Small intestine (tissue), 7 donors: ENCODE results near the gene CROT. TPM values are rescaled to one million over a fixed set of nuclear protein-coding genes. Genes with fewer than 3 reads are reported as not detected.

Experiments used
- DNase-seq, 2 donors: peaks; one replicate each; pipeline versions ENCODE4 v3.0.0 to v3.0.0-alpha.2; 2013
- FAIRE-seq: peaks from 2 replicates; lab custom pipeline; 2012; peaks lifted over from hg19 to GRCh38; lab: Jason Lieb, UNC
- H3K27ac ChIP-seq, 3 donors: one replicate each; pipeline ENCODE4 v1.5.1; 2013; ENCODE audit warnings: low read length in 2 of 3, mild to moderate bottlenecking in 2 of 3, control low read depth in 1 of 3, inconsistent platforms in 1 of 3, low read depth in 1 of 3, moderate library complexity in 1 of 3
- H3K27me3 ChIP-seq, 3 donors: one replicate each; pipeline ENCODE4 v1.6.1; 2013; ENCODE audit warnings: low read length in 3 of 3, inconsistent platforms in 1 of 3; ENCODE audit not compliant: control insufficient read depth in 3 of 3, insufficient read depth in 3 of 3
- H3K36me3 ChIP-seq, 3 donors: one replicate each; pipeline ENCODE4 v1.6.1; 2013; ENCODE audit warnings: low read length in 3 of 3, inconsistent platforms in 1 of 3, low read depth in 1 of 3, mild to moderate bottlenecking in 1 of 3, moderate library complexity in 1 of 3; ENCODE audit not compliant: control insufficient read depth in 3 of 3, insufficient read depth in 2 of 3
- H3K4me1 ChIP-seq, 3 donors: one replicate each; pipeline ENCODE4 v1.6.1; 2013; ENCODE audit warnings: low read length in 2 of 3, inconsistent platforms in 1 of 3, low read depth in 1 of 3, mild to moderate bottlenecking in 1 of 3, moderate library complexity in 1 of 3; ENCODE audit not compliant: control insufficient read depth in 3 of 3, insufficient read depth in 2 of 3
- H3K4me3 ChIP-seq, 3 donors: one replicate each; pipeline ENCODE4 v1.5.1; 2013; ENCODE audit warnings: low read length in 3 of 3, control low read depth in 1 of 3, inconsistent platforms in 1 of 3, low read depth in 1 of 3, mild to moderate bottlenecking in 1 of 3, moderate library complexity in 1 of 3
- H3K9me3 ChIP-seq, 2 donors: one replicate each; pipeline ENCODE4 v1.6.1; 2013; ENCODE audit warnings: low read depth in 1 of 2, low read length in 1 of 2; ENCODE audit not compliant: control insufficient read depth in 2 of 2, insufficient read depth in 1 of 2
- WGBS, 3 donors: extraction: QIAGEN DNeasy Blood & Tissue Kit; methylation state at CpG; one replicate each; pipeline ENCODE4 v1.1.7; 2013; 5-methylcytosine and 5-hydroxymethylcytosine counted together
- polyA plus RNA-seq, 4 donors: library from polyadenylated mRNA; stranded (reverse) in 3 of 4; unstranded in 1 of 4; fragments of 200-250 nt in 3 of 4; fragments of 120-200 nt in 1 of 4; gene quantifications; one replicate each; pipeline versions ENCODE4 v1.2.1 to v1.2.3, GENCODE V29; 2013
- donor health status: healthy with polysubstance abuse.
- donor health status: control.
- donor health status: control.
- donor health status: Bipolar disorder and iron deficiency.
- donor health status: healthy.

The CROT gene
- polyA plus RNA-seq, 4 donors = 13.1 to 57.5 (median 38.7) TPM

GRCh38 chr7:87411186-87411585 lies 65.7 kb downstream of the CROT start:
- Histone ChIP-seq H3K9me3 (no peaks in the 10 kb centered on the region), H3K4me1 (peaks cover 0 to 8% (median 0%) of the 10 kb centered on the region in 3 donors), H3K36me3 (no peaks in the 10 kb centered on the region), H3K4me3 (no peak overlapping the region), H3K27me3 (no peaks in the 10 kb centered on the region), H3K27ac (no peak overlapping the region)
- DNase-seq = no peak
- 95 to 97% (median 96%) methylated on average over 1 of the region's 1 CpG for WGBS, 3 donors
- FAIRE-seq = no peak

GRCh38 chr7:87413029-87413428 lies 67.6 kb downstream of the CROT start:
- FAIRE-seq = no peak
- 85 to 92% (median 89%) methylated on average over 1 of the region's 1 CpG for WGBS, 3 donors
- Histone ChIP-seq H3K4me3 (no peak overlapping the region), H3K4me1 (peaks cover 0 to 11% (median 0%) of the 10 kb centered on the region in 3 donors), H3K9me3 (no peaks in the 10 kb centered on the region), H3K27ac (no peak overlapping the region), H3K36me3 (no peaks in the 10 kb centered on the region), H3K27me3 (no peaks in the 10 kb centered on the region)
- DNase-seq = no peak

GRCh38 chr7:87413951-87414793 lies 68.7 kb downstream of the CROT start:
- Histone ChIP-seq H3K4me3 (no peak overlapping the region), H3K36me3 (no peaks in the 10 kb centered on the region), H3K9me3 (no peaks in the 10 kb centered on the region), H3K27me3 (no peaks in the 10 kb centered on the region), H3K27ac (peak overlapping the region in 1 of 3 donors; percentile 23), H3K4me1 (peaks cover 0 to 11% (median 0%) of the 10 kb centered on the region in 3 donors)
- FAIRE-seq = no peak
- DNase-seq = no peak
- 68 to 73% (median 71%) methylated on average over 4 of the region's 4 CpGs for WGBS, 3 donors

- FAIRE-seq = no peak
- no peaks in the 10 kb centered on the region for H3K36me3 ChIP-seq
- peak in 1 of 2 donors; percentile 39 for DNase-seq
- H3K4me3 ChIP-seq = no peak overlapping the region
- no peaks in the 10 kb centered on the region for H3K27me3 ChIP-seq
- 61 to 74% (median 65%) methylated on average over 2 of the region's 2 CpGs for WGBS, 3 donors
- H3K27ac ChIP-seq = peak overlapping the region in 1 of 3 donors; percentile 23
- no peaks in the 10 kb centered on the region for H3K9me3 ChIP-seq
- H3K4me1 ChIP-seq = peaks cover 0 to 11% (median 0%) of the 10 kb centered on the region in 3 donors
These were observed 69.3 kb downstream of the CROT start for GRCh38 chr7:87414794-87415188.

- Histone ChIP-seq H3K36me3 (no peaks in the 10 kb centered on the region), H3K27ac (no peak overlapping the region), H3K4me3 (no peak overlapping the region), H3K4me1 (peaks cover 0 to 11% (median 0%) of the 10 kb centered on the region in 3 donors), H3K9me3 (no peaks in the 10 kb centered on the region), H3K27me3 (no peaks in the 10 kb centered on the region)
- WGBS, 3 donors = 24 to 43% (median 25%) methylated on average over 5 of the region's 5 CpGs
- peak; percentile 41 for FAIRE-seq
- DNase-seq = peak; percentile 71 to 74
These were observed 71.5 kb downstream of the CROT start for GRCh38 chr7:87416682-87417587.

GRCh38 chr7:87420173-87420572 lies 74.7 kb downstream of the CROT start:
- H3K36me3 ChIP-seq = no peaks in the 10 kb centered on the region

GRCh38 chr7:87424075-87424474 lies 78.6 kb downstream of the CROT start:
- DNase-seq = no peak
- WGBS, 3 donors = 85 to 90% (median 87%) methylated on average over 5 of the region's 5 CpGs
- H3K36me3 ChIP-seq = no peaks in the 10 kb centered on the region
- H3K27ac ChIP-seq = no peak overlapping the region
- no peak overlapping the region for H3K4me3 ChIP-seq
- FAIRE-seq = no peak
- no peaks in the 10 kb centered on the region for H3K9me3 ChIP-seq
- H3K4me1 ChIP-seq = no peaks in the 10 kb centered on the region
- H3K27me3 ChIP-seq = no peaks in the 10 kb centered on the region

More at GRCh38 chr7:87420173-87420572, 74.7 kb downstream of the CROT start:
- FAIRE-seq (no peak), DNase-seq (no peak)
- H3K27me3 ChIP-seq = no peaks in the 10 kb centered on the region
- 83 to 88% (median 84%) methylated on average over 4 of the region's 4 CpGs for WGBS, 3 donors
- no peak overlapping the region for H3K4me3 ChIP-seq
- H3K9me3 ChIP-seq = no peaks in the 10 kb centered on the region
- no peak overlapping the region for H3K27ac ChIP-seq
- H3K4me1 ChIP-seq = peaks cover 0 to 4% (median 0%) of the 10 kb centered on the region in 3 donors

- DNase-seq (no peak), FAIRE-seq (no peak)
- H3K4me1 ChIP-seq = no peaks in the 10 kb centered on the region
- no peaks in the 10 kb centered on the region for H3K27me3 ChIP-seq
- no peak overlapping the region for H3K4me3 ChIP-seq
- WGBS, 3 donors = 82 to 84% (median 83%) methylated on average over 3 of the region's 3 CpGs
- no peak overlapping the region for H3K27ac ChIP-seq
- H3K9me3 ChIP-seq = no peaks in the 10 kb centered on the region
- no peaks in the 10 kb centered on the region for H3K36me3 ChIP-seq
These were observed 80.7 kb downstream of the CROT start for GRCh38 chr7:87426160-87426559.
